Measurements from ENCODE around the gene MTFR1L.

- TF ChIP-seq POLR2A (IDR thresholded peaks at IDR 0.05) = no peak
- TF ChIP-seq, protein P1, sequence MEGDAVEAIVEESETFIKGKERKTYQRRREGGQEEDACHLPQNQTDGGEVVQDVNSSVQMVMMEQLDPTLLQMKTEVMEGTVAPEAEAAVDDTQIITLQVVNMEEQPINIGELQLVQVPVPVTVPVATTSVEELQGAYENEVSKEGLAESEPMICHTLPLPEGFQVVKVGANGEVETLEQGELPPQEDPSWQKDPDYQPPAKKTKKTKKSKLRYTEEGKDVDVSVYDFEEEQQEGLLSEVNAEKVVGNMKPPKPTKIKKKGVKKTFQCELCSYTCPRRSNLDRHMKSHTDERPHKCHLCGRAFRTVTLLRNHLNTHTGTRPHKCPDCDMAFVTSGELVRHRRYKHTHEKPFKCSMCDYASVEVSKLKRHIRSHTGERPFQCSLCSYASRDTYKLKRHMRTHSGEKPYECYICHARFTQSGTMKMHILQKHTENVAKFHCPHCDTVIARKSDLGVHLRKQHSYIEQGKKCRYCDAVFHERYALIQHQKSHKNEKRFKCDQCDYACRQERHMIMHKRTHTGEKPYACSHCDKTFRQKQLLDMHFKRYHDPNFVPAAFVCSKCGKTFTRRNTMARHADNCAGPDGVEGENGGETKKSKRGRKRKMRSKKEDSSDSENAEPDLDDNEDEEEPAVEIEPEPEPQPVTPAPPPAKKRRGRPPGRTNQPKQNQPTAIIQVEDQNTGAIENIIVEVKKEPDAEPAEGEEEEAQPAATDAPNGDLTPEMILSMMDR (IDR thresholded peaks at IDR 0.05) = no peak
- TF ChIP-seq POLR2AphosphoS5 (IDR thresholded peaks at IDR 0.05) = no peak
These were observed 24.5 kb upstream of the MTFR1L start for GRCh38 chr1:25795211-25795610.

Measured in transverse colon (tissue), 4 donors.